LNCaP clone FGC (cell line): ENCODE measurements around the gene MT1HL1.

Source experiments
- DNase-seq: peaks from one replicate; pipeline ENCODE4 v3.0.0-alpha.2; 2011; ENCODE audit warnings: low read depth
- H3K4me3 ChIP-seq: 2 replicates; pipeline ENCODE4 v1.5.1; 2011; ENCODE audit warnings: mild to moderate bottlenecking, low read depth, low read length, control low read depth
- TF ChIP-seq, protein P1 (sequence below): IDR thresholded peaks from 2 replicates; pipeline ENCODE4 v1.5.1; 2012; ENCODE audit warnings: mild to moderate bottlenecking; ENCODE audit not compliant: control insufficient read depth, insufficient read depth; ENCODE audit errors: extremely low read depth

Gene MT1HL1

DNA sequence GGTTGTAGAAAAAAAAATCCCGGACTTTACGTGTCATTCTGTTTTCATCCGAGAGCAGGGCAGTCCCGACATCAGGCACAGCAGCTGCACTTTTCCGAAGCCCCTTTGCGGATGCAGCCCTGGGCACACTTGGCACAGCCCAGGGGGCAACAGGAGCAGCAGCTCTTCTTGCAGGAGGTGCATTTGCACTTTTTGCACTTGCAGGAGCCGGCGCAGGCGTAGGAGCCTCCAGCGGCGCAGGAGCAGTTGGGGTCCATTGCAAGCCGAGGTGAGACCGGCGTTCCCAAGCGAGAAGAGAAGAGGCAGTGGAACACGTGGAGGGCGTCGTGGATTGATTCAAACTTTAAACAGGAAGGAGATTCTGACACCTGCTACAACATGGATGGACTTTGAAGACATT lies at the start of gene MT1HL1:
Gene MT1HL1 (minus strand): TSS at position 326 of the 400 bp plus-strand sequence. CDS start 69 bp downstream, at position 257.
- no peak within 1 kb of the TSS for H3K4me3 ChIP-seq
- DNase-seq, result no peak
- TF ChIP-seq, protein P1, sequence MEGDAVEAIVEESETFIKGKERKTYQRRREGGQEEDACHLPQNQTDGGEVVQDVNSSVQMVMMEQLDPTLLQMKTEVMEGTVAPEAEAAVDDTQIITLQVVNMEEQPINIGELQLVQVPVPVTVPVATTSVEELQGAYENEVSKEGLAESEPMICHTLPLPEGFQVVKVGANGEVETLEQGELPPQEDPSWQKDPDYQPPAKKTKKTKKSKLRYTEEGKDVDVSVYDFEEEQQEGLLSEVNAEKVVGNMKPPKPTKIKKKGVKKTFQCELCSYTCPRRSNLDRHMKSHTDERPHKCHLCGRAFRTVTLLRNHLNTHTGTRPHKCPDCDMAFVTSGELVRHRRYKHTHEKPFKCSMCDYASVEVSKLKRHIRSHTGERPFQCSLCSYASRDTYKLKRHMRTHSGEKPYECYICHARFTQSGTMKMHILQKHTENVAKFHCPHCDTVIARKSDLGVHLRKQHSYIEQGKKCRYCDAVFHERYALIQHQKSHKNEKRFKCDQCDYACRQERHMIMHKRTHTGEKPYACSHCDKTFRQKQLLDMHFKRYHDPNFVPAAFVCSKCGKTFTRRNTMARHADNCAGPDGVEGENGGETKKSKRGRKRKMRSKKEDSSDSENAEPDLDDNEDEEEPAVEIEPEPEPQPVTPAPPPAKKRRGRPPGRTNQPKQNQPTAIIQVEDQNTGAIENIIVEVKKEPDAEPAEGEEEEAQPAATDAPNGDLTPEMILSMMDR, result no peak

DNA sequence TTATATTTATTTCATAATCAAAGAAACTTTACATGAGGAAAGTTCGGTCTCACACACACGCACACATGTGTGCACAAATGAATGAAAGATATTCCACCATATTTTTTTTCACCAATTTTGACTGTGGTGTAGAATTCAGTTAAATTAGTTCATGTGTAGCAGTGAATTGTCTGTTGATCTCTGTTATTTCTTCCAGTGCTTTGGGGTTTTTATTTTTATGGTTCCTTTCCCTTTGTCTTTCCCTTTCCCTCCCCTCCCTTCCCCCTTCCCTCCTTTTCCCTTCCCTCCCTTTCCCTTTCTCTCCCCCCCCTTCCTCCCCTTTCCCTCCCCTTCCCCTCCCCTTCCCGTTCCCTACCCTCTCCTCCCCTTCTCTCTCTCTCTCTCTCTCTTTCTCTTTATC lies 46.7 kb upstream of the MT1HL1 start:
- TF ChIP-seq, protein P1, result no peak
- no peak overlapping the region for H3K4me3 ChIP-seq
- DNase-seq, result no peak

DNA sequence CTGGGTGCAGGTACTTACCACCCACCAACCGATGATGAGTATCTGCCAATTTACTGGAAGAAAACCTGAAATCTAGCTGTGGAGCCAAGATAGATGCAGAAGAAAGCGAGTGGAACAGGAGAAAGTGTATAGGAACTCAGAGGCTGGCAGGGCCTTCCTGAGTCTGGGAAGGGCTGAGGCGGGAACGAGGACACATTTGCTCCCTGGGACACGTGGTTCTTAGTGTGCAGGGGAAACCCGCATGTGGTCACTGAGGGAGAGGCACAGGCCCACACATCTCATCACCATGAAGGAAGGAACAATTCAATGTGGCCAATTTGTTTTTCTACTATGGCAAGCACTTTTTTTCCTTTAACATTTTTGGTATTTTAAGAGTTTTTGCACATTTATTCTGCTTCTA lies 45.9 kb upstream of the MT1HL1 start:
- TF ChIP-seq, protein P1, result no peak
- no peak for DNase-seq
- H3K4me3 ChIP-seq, result no peak overlapping the region

DNA sequence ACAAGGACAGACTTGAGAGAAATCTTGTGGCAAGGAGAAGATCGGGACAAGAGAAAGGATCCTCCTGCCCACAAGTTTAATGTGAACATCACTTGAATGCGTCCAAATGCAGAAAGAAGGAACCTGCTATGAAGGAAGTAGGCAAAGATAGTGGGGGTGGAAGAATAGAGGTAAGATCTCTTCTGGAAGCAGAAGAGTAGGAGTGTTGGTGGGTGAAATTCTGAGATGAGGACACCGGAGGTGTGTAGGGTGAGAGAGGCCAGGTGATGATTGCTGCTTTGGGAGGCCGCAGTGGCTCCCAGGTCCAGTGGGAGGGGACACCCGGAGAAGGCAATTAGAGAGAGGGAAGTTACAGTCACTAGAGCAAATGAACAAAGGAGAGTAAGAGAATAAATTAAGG lies 44.6 kb upstream of the MT1HL1 start:
- TF ChIP-seq, protein P1, result no peak
- H3K4me3 ChIP-seq, result no peak overlapping the region
- no peak for DNase-seq

DNA sequence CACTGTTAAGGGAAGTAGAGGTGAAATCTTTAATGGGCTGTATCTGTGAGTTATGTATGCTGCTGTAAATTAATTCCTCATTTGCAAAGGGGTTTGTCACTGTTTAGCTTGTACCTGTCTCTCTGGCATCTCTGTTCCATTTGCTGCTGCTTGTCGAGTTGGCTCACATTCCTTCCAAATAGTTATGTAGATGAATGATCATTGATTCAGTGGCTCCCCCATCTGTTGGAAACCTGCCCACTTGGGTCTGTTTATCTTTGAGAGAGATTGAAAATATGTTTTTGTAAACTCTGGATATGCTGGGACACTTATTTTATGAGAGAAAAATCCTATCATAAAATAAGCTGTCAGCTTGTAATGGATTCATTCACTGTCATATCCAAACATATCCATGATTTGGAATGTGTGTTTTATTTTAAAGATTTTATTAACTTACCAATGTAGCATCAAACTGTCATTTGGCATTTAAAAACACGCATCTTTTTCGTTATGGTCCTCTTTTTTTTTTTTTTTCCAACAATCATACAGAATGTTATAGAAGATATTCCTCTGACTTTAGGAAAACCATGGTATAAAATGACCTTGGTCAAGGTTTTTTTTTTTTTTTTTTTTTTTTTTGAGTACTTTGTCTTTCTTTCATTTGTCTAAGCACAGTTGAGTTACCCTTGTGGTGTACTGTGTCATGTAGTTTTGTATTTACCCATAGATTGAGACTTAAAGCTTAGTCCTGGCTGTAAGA lies 41.2 kb upstream of the MT1HL1 start:
- DNase-seq, result no peak
- TF ChIP-seq, protein P1, result no peak
- H3K4me3 ChIP-seq, result no peak overlapping the region

DNA sequence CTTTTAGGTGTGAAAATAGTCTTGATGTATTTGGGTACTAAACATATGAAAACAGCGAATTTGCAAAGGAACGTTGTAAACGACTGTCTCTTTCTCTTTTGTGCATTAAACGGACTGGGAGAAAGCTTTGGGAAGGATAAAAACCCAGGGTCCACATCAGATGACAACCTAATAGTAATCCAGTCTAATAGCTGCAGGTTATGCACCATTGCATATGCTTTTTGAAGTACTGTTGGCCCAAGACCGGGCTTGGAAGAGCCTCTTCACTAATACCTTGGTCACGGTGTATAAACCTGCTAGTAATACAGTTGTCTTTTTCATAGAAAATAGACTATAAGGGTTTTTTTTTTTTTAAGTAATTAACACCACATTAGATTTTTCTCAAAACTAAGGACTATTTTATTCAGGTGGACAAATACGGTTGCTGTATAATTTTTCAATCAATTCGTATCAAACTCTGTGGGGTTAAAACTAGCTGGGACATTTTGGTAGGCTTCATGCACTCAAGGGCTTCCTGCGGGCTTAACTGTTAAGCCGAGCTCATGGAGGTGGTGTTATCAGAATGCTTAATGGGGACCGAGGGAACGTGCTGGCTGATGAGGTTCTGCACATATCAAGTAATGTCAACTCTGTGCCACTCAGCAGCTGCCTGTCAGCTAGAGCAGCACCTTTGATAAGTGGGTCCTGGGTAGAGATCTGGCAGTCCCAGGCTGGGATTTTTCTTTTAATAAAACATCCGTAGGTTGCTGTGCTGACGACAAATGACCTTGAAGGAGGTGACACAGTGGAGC lies 39.8 kb upstream of the MT1HL1 start:
- no peak for DNase-seq

More for the DNA sequence above, 39.8 kb upstream of the MT1HL1 start:
- TF ChIP-seq, protein P1, result no peak
- no peak overlapping the region for H3K4me3 ChIP-seq
